Renal cortical epithelial cell (primary cell): Measurements from ENCODE around the gene RAX2. TPM values are rescaled to one million over a fixed set of nuclear protein-coding genes. Genes with fewer than 3 reads are reported as not detected.
"Not testable (repeated sequence)": the region's sequence is repeated elsewhere in the genome, so short reads cannot be mapped to it uniquely, and the experiment has no call there.

Experiments used
- DNase-seq: peaks from one replicate; pipeline ENCODE4 v3.0.0-alpha.2; 2011; ENCODE audit warnings: low read depth
- total RNA-seq: library from RNA; depleted of rRNA; stranded (reverse); fragments of >200 nt; gene quantifications from 2 replicates; pipeline ENCODE4 v1.2.3, GENCODE V29; 2014

RAX2 gene
- total RNA-seq, 1 donor from 2014 or later = not detected

DNA sequence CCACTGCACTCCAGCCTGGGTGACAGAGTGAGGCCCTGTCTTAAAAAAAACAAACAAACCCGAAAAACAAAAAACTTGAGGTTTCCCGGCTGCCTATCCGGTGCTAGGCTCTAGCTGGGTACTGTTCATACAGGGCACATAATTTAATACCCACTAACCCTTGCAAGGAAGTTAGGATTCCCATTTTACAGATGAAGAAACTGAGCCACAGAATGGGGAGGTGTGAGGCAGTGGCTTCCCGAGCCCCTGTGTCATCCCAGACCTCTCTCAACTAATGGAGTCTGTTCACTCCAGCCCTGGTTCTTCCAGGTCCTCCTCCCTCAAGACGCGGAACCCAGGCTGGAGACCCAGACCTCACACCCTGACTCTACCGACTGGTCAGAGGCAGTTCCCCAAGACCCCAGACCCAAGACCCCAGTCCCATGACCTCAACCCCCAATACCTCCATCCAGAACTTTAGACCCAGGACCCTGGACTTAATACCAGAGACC is 11.1 kb downstream of the RAX2 start:
- DNase-seq = peak; percentile 1

GRCh38 chr19:3759482-3760254 is 12.4 kb downstream of the RAX2 start:
- no peak for DNase-seq

- DNase-seq = not testable (repeated sequence)
Observed at GRCh38 chr19:3758297-3758696, 13.7 kb downstream of the RAX2 start.

- DNase-seq = not testable (repeated sequence)
Observed at GRCh38 chr19:3757705-3758104, 14.3 kb downstream of the RAX2 start.

GRCh38 chr19:3753631-3754410 is 18.2 kb downstream of the RAX2 start:
- no peak for DNase-seq

DNA sequence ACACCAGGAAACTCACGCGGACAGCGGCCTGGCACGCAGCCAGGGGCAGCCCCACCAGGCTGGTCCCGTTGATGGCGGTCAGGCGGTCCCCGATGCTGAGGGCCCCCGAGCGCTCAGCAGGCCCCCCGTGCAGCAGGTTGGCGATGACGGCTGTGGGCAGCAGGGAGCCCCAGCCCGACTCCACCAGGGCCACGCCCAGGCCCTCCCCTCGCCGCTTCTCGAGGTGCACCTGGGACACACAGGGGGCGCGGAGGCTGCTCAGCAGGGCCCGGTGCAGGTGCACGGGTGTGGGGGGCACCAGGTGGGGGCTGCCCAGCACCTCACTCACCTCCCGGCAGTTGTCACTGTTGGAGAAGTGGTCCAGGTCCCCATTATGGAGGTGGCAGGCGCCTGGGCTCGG is 19.5 kb downstream of the RAX2 start:
- DNase-seq = no peak

DNA sequence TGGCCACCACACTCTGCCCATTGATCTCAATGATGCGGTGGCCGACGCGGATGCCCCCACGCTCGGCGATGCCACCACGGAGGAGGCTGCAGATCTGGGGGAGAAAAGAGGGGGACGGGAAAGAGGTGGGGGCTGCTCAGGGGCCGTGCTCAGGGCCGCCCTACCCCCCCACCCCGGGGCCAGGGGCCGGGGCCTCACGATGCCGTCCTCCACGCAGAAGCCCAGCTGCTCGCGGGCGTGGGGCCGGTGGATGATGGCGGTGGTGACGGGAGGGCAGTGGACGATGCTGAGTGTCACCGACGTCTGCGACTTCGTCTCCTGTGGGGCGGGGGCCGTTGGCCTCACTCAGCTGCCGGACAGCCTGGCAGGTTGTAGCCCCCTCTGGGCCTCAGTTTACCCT is 20.8 kb downstream of the RAX2 start:
- no peak for DNase-seq

DNA sequence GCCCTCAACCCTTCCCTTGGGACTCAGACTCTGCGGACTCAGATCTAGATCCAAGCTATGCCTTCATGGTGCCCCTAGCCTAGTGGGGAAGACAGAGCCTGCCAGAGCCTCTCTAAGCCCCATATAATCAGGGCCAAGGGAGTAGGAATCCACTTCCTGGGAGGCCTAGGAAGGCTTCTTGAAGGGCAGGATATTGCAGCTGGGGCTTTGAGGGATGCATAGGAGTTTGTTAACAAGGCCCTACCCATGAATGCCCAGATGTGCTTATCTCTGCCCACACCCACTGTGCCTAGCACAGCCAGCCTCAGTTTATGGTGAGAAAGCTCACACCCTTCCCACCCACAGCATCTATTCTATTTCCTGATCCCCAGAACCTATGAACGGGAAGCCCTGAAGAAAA is 21.8 kb downstream of the RAX2 start:
- DNase-seq = no peak

DNA sequence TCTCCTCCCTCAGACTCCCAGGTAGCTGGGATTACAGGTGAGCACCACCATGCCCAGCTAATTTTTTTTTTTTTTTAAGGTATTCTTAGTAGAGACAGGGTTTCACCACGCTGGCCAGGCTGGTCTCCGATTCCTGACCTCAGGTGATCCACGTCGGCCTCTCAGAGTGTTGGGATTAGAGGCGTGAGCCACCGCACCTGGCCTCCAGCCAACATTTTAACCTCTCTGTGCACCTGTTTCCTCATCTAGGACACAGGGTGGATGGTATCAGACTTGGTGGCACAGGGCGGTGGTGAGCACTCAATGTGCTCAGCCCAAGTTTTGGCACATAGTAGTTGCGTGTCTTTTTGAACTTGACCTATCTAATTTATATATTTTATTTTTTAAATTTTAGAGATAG is 23.1 kb downstream of the RAX2 start:
- DNase-seq = no peak

DNA sequence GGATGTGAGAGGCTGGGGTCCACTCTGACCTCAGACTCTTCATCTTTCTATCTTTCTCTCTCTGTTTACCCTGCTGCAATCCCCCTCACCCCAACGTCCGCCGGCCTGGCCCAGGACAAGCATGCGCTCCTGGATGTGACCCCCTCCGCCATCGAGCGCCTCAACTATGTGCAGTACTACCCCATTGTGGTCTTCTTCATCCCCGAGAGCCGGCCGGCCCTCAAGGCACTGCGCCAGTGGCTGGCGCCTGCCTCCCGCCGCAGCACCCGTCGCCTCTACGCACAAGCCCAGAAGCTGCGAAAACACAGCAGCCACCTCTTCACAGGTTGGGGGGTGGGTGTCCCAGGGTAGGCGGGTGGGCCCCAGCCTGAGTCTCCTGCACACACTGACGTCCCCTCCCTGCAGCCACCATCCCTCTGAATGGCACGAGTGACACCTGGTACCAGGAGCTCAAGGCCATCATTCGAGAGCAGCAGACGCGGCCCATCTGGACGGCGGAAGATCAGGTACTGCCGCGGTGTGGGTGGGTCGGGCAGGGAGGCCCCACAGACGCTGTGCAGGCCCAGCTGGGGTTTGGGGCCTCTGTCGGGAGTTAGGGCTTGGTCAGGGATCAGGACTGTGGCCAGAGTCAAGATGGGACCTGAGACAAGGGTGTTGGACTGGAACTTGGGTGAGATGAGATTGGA is 25.5 kb downstream of the RAX2 start:
- no peak for DNase-seq

GRCh38 chr19:3745363-3746045 is 26.5 kb downstream of the RAX2 start:
- DNase-seq = no peak

GRCh38 chr19:3743486-3743885 is 28.5 kb downstream of the RAX2 start:
- no peak for DNase-seq

DNA sequence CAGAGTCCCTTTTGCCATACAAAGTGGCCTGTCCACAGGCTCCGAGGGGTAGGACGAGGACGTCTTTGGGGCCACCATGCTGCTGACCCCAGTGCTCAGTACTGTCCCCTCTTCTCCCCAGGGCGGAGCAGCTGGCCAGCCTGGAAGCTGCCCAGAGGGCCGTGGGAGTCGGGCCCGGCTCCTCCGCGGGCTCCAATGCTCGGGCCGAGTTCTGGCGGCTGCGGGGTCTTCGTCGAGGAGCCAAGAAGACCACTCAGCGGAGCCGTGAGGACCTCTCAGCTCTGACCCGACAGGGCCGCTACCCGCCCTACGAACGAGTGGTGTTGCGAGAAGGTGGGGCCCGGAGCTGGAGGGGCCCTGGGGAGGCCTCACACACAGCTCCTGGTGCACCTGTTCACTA is 31.6 kb downstream of the RAX2 start:
- DNase-seq = no peak

DNA sequence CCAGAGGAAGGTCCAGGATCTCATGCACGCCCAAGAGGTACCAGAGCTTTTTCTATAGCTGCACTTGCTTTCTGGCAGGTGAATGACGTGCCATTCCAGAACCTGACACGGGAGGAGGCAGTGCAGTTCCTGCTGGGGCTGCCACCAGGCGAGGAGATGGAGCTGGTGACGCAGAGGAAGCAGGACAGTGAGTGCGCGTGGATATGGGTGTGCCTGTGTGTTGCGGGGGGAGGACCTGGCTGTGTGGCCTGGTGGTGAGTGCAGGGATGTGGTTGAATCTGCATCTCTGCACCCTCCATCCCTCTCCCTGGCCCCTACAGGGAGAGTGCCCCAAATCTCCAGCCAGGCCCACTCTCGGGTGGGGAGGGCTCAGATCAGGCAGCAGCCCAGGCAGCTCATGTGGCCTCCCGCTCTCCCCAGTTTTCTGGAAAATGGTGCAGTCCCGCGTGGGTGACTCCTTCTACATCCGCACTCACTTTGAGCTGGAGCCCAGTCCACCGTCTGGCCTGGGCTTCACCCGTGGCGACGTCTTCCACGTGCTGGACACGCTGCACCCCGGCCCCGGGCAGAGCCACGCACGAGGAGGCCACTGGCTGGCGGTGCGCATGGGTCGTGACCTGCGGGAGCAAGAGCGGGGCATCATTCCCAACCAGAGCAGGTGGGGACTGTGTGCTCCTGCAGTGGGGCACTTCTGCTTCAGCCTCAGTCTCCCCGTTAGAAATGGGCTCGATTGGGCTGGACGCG is 33.4 kb downstream of the RAX2 start:
- DNase-seq = no peak

GRCh38 chr19:3737487-3738205 is 34.4 kb downstream of the RAX2 start:
- no peak for DNase-seq

- DNase-seq = no peak
Observed at GRCh38 chr19:3736106-3736724, 35.8 kb downstream of the RAX2 start.

DNA sequence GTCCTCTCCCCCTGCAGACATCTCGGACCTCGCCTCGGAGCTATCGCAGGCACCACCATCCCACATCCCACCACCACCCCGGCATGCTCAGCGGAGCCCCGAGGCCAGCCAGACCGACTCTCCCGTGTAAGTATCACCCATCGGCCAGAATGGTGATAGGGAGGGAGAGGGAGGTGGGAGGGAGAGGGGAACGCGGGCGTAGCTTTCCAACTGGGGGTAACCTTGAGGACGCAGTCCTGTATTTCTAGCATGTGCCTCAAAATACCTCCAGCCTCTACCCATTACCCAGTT is 37.8 kb downstream of the RAX2 start:
- DNase-seq = no peak

DNA sequence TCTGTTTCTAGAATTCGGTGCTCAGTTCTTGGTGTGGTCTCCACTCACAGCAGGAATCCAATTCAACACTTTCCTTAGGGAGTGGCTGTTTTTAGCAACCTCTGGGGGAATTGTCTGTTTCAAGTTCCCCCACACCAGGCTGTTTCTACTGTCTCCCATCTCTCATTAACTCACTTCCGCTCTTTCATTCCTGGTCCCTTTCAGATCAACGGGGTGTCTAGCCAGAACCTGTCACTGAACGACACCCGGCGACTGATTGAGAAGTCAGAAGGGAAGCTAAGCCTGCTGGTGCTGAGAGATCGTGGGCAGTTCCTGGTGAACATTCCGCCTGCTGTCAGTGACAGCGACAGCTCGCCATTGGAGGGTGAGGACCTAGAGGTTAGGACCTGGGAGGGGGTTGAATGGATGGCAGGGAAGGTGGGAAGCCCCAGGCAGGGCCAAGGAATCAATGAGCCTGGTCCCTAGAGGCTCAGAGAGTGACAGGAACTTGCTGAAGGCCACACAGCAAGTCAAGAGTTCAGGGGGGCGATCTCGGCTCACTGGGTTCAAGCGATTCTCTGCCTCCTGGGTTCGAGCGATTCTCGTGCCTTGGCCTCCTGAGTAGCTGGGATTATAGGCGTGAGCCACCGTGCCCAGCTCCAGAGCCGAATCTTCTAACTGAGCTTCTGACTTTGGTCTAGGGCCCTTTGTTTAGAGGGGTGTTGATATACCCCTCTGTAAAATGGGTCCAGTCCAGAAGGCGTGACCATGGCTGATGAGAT is 38.3 kb downstream of the RAX2 start:
- DNase-seq = no peak

- no peak for DNase-seq
Observed at GRCh38 chr19:3732108-3732507, 39.9 kb downstream of the RAX2 start.
